OCI-LY3 (cell line): ENCODE data around the gene EGLN1.

Source experiments
- EZH2phosphoT487 ChIP-seq: fragments of 200-600 bp; shearing (Covaris generic); IDR thresholded peaks from 2 replicates; pipeline ENCODE4 v1.6.1; 2018; ENCODE audit warnings: antibody characterized with exemption, mixed run types, low read depth
- TF ChIP-seq, protein P1 (sequence below): fragments of 200-600, 300-600 bp; sonication (generic); IDR thresholded peaks from 2 replicates; pipeline ENCODE4 v1.5.1; 2014; ENCODE audit warnings: antibody characterized with exemption, low read length, low read depth

DNA sequence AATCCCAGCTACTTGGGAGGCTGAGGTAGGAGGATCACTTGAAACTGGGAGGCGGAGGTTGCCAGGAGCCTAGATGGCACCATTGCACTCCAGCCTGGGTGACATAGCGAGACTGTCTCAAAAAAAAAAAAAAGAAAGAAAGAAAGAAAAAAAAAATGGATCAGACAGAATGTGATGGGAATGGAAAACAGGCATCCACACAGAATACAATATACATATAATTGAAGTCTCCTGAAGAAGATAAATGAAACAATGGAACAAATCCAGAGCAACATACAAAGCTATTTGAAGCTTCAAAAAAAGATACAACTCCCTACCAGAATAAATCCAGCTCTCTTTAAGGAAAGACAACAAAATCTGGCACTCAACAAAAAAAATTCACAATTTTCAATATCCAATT, 10.9 kb upstream of the EGLN1 start:
- TF ChIP-seq, protein P1, sequence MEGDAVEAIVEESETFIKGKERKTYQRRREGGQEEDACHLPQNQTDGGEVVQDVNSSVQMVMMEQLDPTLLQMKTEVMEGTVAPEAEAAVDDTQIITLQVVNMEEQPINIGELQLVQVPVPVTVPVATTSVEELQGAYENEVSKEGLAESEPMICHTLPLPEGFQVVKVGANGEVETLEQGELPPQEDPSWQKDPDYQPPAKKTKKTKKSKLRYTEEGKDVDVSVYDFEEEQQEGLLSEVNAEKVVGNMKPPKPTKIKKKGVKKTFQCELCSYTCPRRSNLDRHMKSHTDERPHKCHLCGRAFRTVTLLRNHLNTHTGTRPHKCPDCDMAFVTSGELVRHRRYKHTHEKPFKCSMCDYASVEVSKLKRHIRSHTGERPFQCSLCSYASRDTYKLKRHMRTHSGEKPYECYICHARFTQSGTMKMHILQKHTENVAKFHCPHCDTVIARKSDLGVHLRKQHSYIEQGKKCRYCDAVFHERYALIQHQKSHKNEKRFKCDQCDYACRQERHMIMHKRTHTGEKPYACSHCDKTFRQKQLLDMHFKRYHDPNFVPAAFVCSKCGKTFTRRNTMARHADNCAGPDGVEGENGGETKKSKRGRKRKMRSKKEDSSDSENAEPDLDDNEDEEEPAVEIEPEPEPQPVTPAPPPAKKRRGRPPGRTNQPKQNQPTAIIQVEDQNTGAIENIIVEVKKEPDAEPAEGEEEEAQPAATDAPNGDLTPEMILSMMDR, result no peak
- no peak for TF ChIP-seq EZH2phosphoT487
